PC-9 (cell line): ENCODE measurements around the gene SDF2L1.

ENCODE experiments used
- EZH2 ChIP-seq: fragments of 200-600 bp; sonication (generic); IDR thresholded peaks from 2 replicates; pipeline ENCODE4 v1.8.0; 2017; ENCODE audit warnings: antibody characterized with exemption, low read depth
- TF ChIP-seq, protein P1 (sequence below): fragments of 200-600 bp; sonication (generic); conservative IDR thresholded peaks from 2 replicates; pipeline ENCODE4 v1.6.1; 2017; ENCODE audit warnings: mixed run types, antibody characterized with exemption, mild to moderate bottlenecking, moderate library complexity

DNA sequence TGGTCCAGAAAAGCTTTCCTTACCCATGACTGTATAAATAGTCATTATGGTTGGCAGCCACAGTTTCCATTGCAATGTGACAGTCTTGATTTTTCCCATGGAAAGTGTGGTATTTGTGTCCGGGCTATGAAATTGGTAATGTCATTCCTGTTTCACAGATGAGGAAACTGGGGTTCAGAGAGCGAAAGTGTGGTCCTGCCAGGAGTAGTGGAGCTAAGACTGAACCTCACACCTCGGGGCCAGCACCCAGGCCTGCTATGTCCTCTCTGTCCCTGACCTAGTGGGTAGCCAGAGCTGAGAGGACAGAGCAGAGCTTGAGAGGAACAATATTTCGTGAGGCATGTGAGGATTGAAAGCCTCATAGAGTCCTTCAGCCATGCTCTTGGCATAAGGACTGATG lies 11.1 kb upstream of the SDF2L1 start:
- no peak for TF ChIP-seq EZH2
- TF ChIP-seq, protein P1, sequence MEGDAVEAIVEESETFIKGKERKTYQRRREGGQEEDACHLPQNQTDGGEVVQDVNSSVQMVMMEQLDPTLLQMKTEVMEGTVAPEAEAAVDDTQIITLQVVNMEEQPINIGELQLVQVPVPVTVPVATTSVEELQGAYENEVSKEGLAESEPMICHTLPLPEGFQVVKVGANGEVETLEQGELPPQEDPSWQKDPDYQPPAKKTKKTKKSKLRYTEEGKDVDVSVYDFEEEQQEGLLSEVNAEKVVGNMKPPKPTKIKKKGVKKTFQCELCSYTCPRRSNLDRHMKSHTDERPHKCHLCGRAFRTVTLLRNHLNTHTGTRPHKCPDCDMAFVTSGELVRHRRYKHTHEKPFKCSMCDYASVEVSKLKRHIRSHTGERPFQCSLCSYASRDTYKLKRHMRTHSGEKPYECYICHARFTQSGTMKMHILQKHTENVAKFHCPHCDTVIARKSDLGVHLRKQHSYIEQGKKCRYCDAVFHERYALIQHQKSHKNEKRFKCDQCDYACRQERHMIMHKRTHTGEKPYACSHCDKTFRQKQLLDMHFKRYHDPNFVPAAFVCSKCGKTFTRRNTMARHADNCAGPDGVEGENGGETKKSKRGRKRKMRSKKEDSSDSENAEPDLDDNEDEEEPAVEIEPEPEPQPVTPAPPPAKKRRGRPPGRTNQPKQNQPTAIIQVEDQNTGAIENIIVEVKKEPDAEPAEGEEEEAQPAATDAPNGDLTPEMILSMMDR: no peak
